GM20000 (cell line): ENCODE measurements around the gene SLIT3.

ENCODE experiments used
- DNase-seq: peaks from one replicate; pipeline ENCODE4 v3.0.0; 2012; ENCODE audit warnings: low spot score
- CTCF ChIP-seq: IDR thresholded peaks from 2 replicates; pipeline ENCODE4 v1.5.1; 2012; ENCODE audit warnings: mild to moderate bottlenecking, control low read depth; ENCODE audit errors: extremely low read depth, missing control alignments

SLIT3 gene

DNA sequence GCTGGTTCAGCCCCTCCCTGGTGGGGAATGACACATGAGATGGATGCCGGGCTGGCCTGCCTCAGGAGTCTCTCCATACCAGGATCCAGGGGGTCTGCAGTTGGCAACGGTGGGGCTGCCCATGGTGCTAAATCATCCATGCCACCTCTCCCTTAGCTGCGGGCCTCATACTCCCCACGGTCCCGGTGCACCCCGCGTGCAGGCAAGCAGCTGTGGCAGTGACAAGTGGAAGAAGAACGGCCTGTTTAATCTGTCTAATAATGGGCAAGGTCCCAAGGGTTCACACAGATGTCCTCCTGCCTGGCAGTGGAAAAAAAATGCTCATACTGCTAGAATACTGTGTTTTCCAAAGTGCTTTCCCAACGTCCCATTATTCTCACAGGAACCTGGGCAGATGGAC, 524.9 kb downstream of the SLIT3 start:
- TF ChIP-seq CTCF = no peak
- no peak for DNase-seq

DNA sequence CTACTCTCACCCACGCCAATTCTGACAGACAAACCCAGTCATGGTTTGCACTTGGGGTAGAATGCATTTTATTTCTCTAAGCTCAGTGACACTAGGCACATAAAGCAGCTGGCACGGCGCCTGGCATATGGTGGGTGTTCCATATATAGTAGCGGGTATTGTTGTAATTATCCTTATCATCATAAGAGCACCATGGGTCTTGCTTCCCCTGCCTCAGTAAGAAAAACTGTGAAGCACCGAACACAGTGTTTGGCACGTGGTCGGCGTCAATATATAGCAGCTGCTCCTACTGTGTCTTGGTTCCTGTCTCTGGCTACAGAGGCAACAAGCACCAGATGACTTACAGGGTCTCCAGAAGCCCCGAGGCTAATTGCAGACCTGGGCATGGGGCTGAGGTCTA, 527.7 kb downstream of the SLIT3 start:
- no peak for TF ChIP-seq CTCF
- DNase-seq = no peak

GRCh38 chr5:168772316-168772961, 528.5 kb downstream of the SLIT3 start:
- no peak for DNase-seq
- no peak for TF ChIP-seq CTCF

DNA sequence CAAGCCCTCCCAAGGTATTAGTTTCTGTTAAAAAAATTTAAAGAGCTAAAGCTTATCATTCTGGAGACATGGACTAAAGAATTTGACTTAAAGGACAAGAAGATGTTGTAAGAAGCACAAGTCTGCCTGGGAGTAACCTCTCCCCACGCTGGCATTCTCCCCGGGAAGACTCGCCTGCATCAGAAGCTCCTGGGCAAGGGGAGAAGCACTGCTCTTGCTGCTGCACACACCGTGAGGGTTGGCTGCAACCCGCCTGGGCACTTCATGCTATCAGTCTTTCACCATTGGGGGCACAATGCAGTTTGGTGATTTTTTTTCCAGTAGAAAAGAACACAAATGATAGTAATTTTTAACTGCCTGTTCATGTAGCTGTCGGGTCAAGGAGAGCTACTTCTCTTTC, 529.3 kb downstream of the SLIT3 start:
- DNase-seq = no peak
- no peak for TF ChIP-seq CTCF

DNA sequence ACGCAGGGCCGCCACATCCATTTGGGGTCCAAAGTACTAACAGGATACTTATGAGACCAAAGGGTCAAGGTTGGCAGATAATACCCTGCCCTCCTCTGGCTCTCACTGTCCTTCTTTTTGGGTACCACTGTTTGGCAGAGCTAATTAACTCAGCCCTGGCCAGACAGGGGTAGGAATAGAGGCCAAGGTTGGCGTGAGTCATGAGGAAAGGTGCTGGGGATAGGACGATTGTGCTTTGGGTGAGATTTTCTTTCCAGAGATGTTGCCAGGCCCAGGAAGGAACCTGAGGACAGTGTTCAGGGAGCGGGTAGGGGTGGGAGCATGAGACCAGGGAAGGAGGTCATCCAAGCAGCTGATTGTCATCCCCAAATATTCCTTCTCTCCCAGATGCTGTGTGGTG, 529.9 kb downstream of the SLIT3 start:
- no peak for DNase-seq
- TF ChIP-seq CTCF = no peak

DNA sequence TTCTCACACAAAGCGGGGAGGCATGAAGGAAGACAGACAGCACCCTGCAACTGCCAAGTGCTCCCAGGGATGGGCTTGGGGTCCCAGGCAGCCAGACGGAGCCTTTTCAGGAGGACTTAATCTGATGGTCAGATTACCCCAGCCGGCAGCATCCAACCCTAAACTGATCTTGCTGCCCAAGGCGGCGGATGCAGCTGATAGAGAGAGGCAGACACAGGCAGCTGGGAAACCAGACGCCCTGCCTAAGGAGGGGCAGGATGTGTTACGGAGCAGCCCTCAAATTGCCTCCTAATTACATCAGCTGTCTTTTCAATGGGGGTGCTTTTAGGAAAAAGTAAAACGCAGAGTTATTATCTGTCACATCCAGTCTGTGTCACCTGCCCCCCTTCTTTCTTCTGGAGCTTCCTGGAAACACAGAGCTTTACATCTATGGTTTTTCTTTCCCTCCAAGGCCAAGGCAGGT, 530.9 kb downstream of the SLIT3 start:
- no peak for TF ChIP-seq CTCF
- DNase-seq = no peak

DNA sequence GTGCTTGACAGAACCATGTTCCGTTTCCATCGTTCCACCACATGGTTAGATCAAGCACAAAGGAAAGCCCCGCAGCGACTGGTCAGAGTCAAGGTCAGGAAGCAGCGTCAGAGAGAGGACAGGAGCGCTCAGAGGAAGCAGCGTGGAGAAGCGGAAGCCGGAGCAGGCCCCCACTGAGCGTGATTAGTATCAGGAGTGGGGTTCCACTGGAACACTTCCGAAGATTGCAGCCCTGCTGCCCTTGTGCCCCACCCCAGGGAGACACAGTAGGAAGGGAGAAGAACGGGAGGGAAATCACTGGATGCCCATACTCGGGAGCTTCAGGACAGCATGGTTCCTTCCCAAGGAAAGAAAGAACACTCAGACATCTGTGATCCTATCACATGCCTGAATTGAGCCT, 532.8 kb downstream of the SLIT3 start:
- no peak for TF ChIP-seq CTCF
- no peak for DNase-seq
